GM21381 (cell line): Measurements from ENCODE around the gene IKZF2.

Experiments used
- ATAC-seq: cut with Tn5 transposase; IDR thresholded peaks from one replicate; pipeline ENCODE4 v1.9.1; 2021; ENCODE audit warnings: mild to moderate bottlenecking, moderate library complexity; ENCODE audit not compliant: unreplicated experiment

Gene IKZF2

GRCh38 chr2:213104092-213104902 lies 47.1 kb downstream of the IKZF2 start:
- no peak for ATAC-seq

GRCh38 chr2:213101692-213102460 lies 49.5 kb downstream of the IKZF2 start:
- ATAC-seq: no peak

GRCh38 chr2:213101109-213101508 lies 50.3 kb downstream of the IKZF2 start:
- no peak for ATAC-seq

GRCh38 chr2:213098612-213099011 lies 52.8 kb downstream of the IKZF2 start:
- ATAC-seq: no peak

GRCh38 chr2:213091765-213092164 lies 59.6 kb downstream of the IKZF2 start:
- ATAC-seq: no peak

GRCh38 chr2:213090772-213091171 lies 60.6 kb downstream of the IKZF2 start:
- no peak for ATAC-seq

- ATAC-seq: no peak
These were observed 62.0 kb downstream of the IKZF2 start for GRCh38 chr2:213089438-213089837.

- ATAC-seq: peak; percentile 64
These were observed 64.4 kb downstream of the IKZF2 start for GRCh38 chr2:213087040-213087439.

- ATAC-seq: no peak
These were observed 64.8 kb downstream of the IKZF2 start for GRCh38 chr2:213086571-213086970.

GRCh38 chr2:213086050-213086449 lies 65.4 kb downstream of the IKZF2 start:
- ATAC-seq: no peak

GRCh38 chr2:213085538-213085937 lies 65.9 kb downstream of the IKZF2 start:
- ATAC-seq: no peak

- ATAC-seq: no peak
These were observed 67.2 kb downstream of the IKZF2 start for GRCh38 chr2:213084261-213084660.

GRCh38 chr2:213080969-213081617 lies 70.3 kb downstream of the IKZF2 start:
- no peak for ATAC-seq

GRCh38 chr2:213079756-213080155 lies 71.7 kb downstream of the IKZF2 start:
- no peak for ATAC-seq

GRCh38 chr2:213078686-213079085 lies 72.7 kb downstream of the IKZF2 start:
- ATAC-seq: no peak

GRCh38 chr2:213069531-213069930 lies 81.9 kb downstream of the IKZF2 start:
- ATAC-seq: no peak

- no peak for ATAC-seq
These were observed 82.6 kb downstream of the IKZF2 start for GRCh38 chr2:213068676-213069359.

GRCh38 chr2:213067888-213068287 lies 83.5 kb downstream of the IKZF2 start:
- ATAC-seq: no peak

- no peak for ATAC-seq
These were observed 85.0 kb downstream of the IKZF2 start for GRCh38 chr2:213066443-213066743.

GRCh38 chr2:213065583-213066442 lies 85.6 kb downstream of the IKZF2 start:
- ATAC-seq: no peak
